Stomach (tissue), 4 donors: Measurements from ENCODE around the gene SPATA6L.

ENCODE experiments used
- CTCF ChIP-seq, 7 experiments: fragments of 450-650 bp in 4 of 7; fragments of 200-600 bp in 3 of 7; sonication (generic) in 3 of 7; IDR thresholded peaks; one replicate each; pipeline ENCODE4 v1.5.1; 2016 to 2019; ENCODE audit warnings: antibody characterized with exemption in 7 of 7, control low read depth in 2 of 7, mild to moderate bottlenecking in 1 of 7
- EP300 ChIP-seq: sonication (generic); formaldehyde crosslinking; IDR thresholded peaks from one replicate; pipeline ENCODE4 v1.6.1; 2017; ENCODE audit warnings: antibody characterized with exemption
- POLR2AphosphoS5 ChIP-seq, 3 donors: sonication (generic); formaldehyde crosslinking; IDR thresholded peaks; one replicate each; pipeline ENCODE4 v1.6.1; 2016; ENCODE audit warnings: antibody characterized with exemption in 3 of 3

- no peak for TF ChIP-seq EP300
- TF ChIP-seq CTCF (IDR thresholded peaks at IDR 0.05): no peak
- TF ChIP-seq POLR2AphosphoS5 (IDR thresholded peaks at IDR 0.05): no peak
Measured at GRCh38 chr9:4583001-4583400, 83.3 kb downstream of the SPATA6L start.
